GM19193 (cell line): Measurements from ENCODE around the gene ATL1.

Experiments
- POLR2A ChIP-seq: IDR thresholded peaks from 4 replicates; pipeline ENCODE4 v1.6.1; 2011; ENCODE audit not compliant: insufficient read depth, insufficient read length; ENCODE audit errors: extremely low read depth

The ATL1 gene

GRCh38 chr14:50577982-50578381 is 18.0 kb downstream of the ATL1 start:
- no peak for TF ChIP-seq POLR2A

GRCh38 chr14:50578433-50578832 is 18.5 kb downstream of the ATL1 start:
- no peak for TF ChIP-seq POLR2A

- no peak for TF ChIP-seq POLR2A
Measured at GRCh38 chr14:50590464-50590863, 30.5 kb downstream of the ATL1 start.

- no peak for TF ChIP-seq POLR2A
Measured at GRCh38 chr14:50594577-50595316, 34.8 kb downstream of the ATL1 start.

GRCh38 chr14:50598765-50599164 is 38.8 kb downstream of the ATL1 start:
- TF ChIP-seq POLR2A: no peak

- no peak for TF ChIP-seq POLR2A
Measured at GRCh38 chr14:50599700-50600444, 39.9 kb downstream of the ATL1 start.

- no peak for TF ChIP-seq POLR2A
Measured at GRCh38 chr14:50600849-50601248, 40.9 kb downstream of the ATL1 start.

GRCh38 chr14:50601394-50601793 is 41.4 kb downstream of the ATL1 start:
- TF ChIP-seq POLR2A: no peak

GRCh38 chr14:50602035-50602434 is 42.1 kb downstream of the ATL1 start:
- no peak for TF ChIP-seq POLR2A

GRCh38 chr14:50603565-50603964 is 43.6 kb downstream of the ATL1 start:
- TF ChIP-seq POLR2A: no peak

- no peak for TF ChIP-seq POLR2A
Measured at GRCh38 chr14:50605766-50606165, 45.8 kb downstream of the ATL1 start.

- no peak for TF ChIP-seq POLR2A
Measured at GRCh38 chr14:50606468-50606867, 46.5 kb downstream of the ATL1 start.

GRCh38 chr14:50607181-50607580 is 47.2 kb downstream of the ATL1 start:
- no peak for TF ChIP-seq POLR2A

GRCh38 chr14:50607761-50608160 is 47.8 kb downstream of the ATL1 start:
- TF ChIP-seq POLR2A: no peak

GRCh38 chr14:50608302-50608851 is 48.4 kb downstream of the ATL1 start:
- no peak for TF ChIP-seq POLR2A

GRCh38 chr14:50610465-50610864 is 50.5 kb downstream of the ATL1 start:
- TF ChIP-seq POLR2A: no peak
